Natural killer cell treated with Interleukin-12 subunit alpha and Interleukin-12 subunit beta and Interleukin-15 and Interleukin-18, amount 100 ng/mL, for 72 hours (primary cell): ENCODE data around the gene BRD4. TPM values are rescaled to one million over a fixed set of nuclear protein-coding genes. Genes with fewer than 3 reads are reported as not detected.
"Not testable (repeated sequence)": the region's sequence is repeated elsewhere in the genome, so short reads cannot be mapped to it uniquely, and the experiment has no call there.

Experiments used
- ATAC-seq, 2 donors: fragments of 150-1000 bp; cut with Tn5 transposase in 1 of 2; sonication (Bioruptor Pico), chemical (Tn5 transposase) in 1 of 2; 2 replicates each; pipeline ENCODE4 v1.10.0; 2021
- DNase-seq: peaks from one replicate; pipeline ENCODE4 v3.0.0; 2022; ENCODE audit warnings: low spot score
- H3K27ac Mint-ChIP-seq, 2 donors: 1 replicate in 1 of 2; 2 replicates in 1 of 2; pipeline ENCODE4 v1.8.0; 2022; ENCODE audit warnings: mixed read lengths in 2 of 2, mild to moderate bottlenecking in 1 of 2, moderate library complexity in 1 of 2
- H3K27me3 Mint-ChIP-seq, 2 donors: 1 replicate in 1 of 2; 2 replicates in 1 of 2; pipeline ENCODE4 v1.8.0; 2022; ENCODE audit warnings: mixed read lengths in 2 of 2
- H3K36me3 Mint-ChIP-seq: one replicate; pipeline ENCODE4 v1.8.0; 2022; ENCODE audit warnings: mixed read lengths
- H3K4me1 Mint-ChIP-seq, 2 donors: 1 replicate in 1 of 2; 2 replicates in 1 of 2; pipeline ENCODE4 v1.8.0; 2022; ENCODE audit warnings: low read depth in 2 of 2, mixed read lengths in 2 of 2, mild to moderate bottlenecking in 1 of 2
- H3K4me3 Mint-ChIP-seq: one replicate; pipeline ENCODE4 v1.8.0; 2022; ENCODE audit warnings: mixed read lengths
- H3K9me3 Mint-ChIP-seq: 2 replicates; pipeline ENCODE4 v1.8.0; 2022; ENCODE audit warnings: mixed read lengths
- total RNA-seq, 2 donors: library from RNA; stranded (reverse); gene quantifications; one replicate each; pipeline ENCODE4 v1.2.3, GENCODE V29; 2022

Gene BRD4
- total RNA-seq, 2 donors from 2014 or later, result 111 to 161 TPM

DNA sequence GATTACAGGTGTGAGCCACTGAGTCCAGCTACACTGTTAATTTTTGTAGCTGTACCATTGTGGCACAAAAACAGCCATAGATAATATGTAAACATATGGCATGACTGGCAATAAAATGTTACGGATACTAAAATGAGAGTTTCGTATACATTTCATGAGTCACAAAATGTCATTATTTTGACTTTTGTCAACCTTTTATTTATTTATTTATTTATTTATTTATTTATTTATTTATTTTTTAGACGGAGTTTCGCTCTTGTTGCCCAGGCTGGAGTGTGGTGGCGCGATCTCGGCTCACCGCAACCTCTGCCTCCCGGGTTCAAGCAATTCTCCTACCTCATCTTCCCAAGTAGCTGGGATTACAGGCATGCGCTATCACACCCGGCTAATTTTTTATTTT, 9.0 kb upstream of the BRD4 start:
- ATAC-seq, H3K27me3 Mint-ChIP-seq, H3K4me1 Mint-ChIP-seq, H3K36me3 Mint-ChIP-seq, H3K9me3 Mint-ChIP-seq, DNase-seq, H3K4me3 Mint-ChIP-seq, H3K27ac Mint-ChIP-seq: not testable (repeated sequence)

DNA sequence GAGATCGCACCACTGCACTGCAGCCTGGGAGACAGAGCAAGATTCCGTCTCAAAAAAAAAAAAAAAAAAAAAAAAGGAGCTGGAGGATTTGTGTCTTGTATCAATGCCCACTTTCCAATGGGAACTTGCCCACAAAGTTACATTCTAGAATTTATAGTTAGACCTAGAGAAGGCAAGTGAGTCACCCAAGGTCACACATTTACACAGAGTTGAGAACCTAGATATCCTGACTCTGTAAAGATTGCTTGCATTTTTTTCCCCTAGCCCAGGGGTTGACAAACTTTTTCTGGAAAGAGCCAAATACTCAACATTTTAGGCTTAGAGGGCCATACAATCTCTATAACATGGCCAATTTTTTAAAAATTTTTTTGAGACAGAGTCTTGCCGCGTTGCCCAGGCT, 7.7 kb upstream of the BRD4 start:
- no peaks in the 10 kb centered on the region for H3K36me3 Mint-ChIP-seq
- DNase-seq (no peak), ATAC-seq (no peak)
- H3K27me3 Mint-ChIP-seq, result no peaks in the 10 kb centered on the region
- no peaks in the 10 kb centered on the region for H3K9me3 Mint-ChIP-seq
- no peak overlapping the region for H3K27ac Mint-ChIP-seq
- no peak overlapping the region for H3K4me3 Mint-ChIP-seq
- peaks cover 0 to 4% of the 10 kb centered on the region in 2 donors for H3K4me1 Mint-ChIP-seq

DNA sequence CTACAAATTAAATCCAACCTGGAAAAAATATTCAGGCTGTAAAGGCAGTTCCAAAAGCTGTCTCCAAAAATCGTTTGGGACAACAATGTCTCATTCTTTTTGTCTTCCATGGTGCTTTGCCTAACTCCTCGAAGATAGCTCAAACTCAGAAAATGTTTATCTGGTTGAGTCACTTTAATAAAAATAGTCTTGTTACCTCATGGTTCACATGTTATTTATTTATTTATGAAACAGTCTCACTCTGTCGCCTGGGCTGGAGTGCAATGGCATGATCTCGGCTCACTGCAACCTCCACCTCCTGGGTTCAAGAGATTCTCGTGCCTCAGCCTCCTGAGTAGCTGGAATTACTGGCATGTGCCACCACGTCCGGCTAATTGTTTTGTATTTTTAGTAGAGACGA, 4.9 kb upstream of the BRD4 start:
- peaks cover 5 to 11% of the 10 kb centered on the region in 2 donors for H3K4me1 Mint-ChIP-seq
- no peak for DNase-seq
- no peaks in the 10 kb centered on the region for H3K9me3 Mint-ChIP-seq
- no peak overlapping the region for H3K27ac Mint-ChIP-seq
- H3K4me3 Mint-ChIP-seq, result no peak overlapping the region
- no peaks in the 10 kb centered on the region for H3K36me3 Mint-ChIP-seq
- no peak for ATAC-seq
- H3K27me3 Mint-ChIP-seq, result no peaks in the 10 kb centered on the region

DNA sequence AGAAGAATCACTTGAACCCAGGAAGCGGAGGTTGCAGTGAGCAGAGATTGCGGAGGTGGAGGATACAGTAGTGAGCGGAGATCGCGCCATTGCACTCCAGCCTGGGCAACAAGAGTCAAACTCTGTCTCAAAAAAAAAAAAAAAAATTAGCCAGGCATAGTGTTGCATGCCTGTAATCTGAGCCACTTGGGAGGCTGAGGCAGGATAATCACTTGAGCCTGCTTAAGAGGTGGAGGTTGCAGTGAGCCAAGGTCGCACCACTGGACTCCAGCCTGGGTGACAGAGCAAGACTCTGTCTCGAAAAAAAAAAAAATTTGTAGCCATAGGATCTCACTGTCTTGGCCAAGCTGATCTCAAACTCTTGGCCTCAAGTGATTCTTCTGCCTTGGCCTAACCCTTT, 3.7 kb upstream of the BRD4 start:
- H3K36me3 Mint-ChIP-seq, H3K9me3 Mint-ChIP-seq, DNase-seq, ATAC-seq, H3K27me3 Mint-ChIP-seq, H3K27ac Mint-ChIP-seq, H3K4me3 Mint-ChIP-seq: not testable (repeated sequence)
- H3K4me1 Mint-ChIP-seq, result peaks cover 7 to 13% of the 10 kb centered on the region in 2 donors

DNA sequence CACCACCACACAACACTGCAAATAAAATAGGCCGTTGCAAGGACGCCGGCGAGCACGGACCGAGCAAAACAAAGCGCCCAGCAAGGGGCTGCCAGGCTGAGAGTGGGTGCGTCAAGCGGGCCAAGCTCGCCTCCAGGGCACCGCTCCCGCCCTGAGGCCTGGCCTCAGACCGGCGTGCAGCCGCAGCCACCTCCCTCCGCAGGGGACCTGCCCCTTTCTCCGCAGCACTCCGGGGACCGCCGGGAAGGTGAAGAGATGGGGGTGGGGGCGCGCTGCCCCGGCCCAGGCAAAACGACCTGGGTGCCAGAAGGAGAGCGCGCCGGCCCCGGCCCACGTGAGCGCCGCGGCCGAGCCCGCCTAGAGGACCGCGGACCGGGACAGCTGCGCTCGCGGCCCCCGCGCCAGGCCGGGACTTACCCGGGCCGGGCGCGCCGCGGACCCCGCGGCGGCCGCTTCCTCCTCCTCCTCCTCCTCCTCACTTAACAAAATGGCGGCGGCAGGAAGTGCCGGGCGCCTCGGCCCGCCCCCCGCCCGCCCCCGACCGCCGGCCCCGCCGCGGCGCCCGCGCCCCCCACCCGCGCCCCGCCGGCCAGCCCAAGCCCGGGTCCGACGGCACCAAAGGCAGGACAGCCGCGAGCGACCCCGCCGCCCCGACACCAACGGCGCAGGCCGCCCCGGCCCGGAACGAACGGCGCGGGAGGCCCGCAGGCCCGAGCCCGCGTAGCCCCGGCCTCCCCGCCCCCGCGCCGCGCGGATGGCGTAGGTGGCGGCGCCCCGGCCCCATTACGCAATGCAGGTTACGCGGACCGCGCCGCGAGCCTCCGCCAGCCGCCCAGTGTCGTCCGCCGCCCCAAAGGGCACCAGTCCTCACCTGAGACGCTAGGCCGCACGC, 674 bp downstream of the BRD4 start:
- DNase-seq, result peak; percentile 86
- Mint-ChIP-seq H3K4me3 (peak overlapping the region; percentile 91), H3K27me3 (no peaks in the 10 kb centered on the region), H3K27ac (peak overlapping the region; percentile 88 to 90), H3K36me3 (peaks cover 6% of the 10 kb centered on the region), H3K4me1 (peaks cover 45 to 47% of the 10 kb centered on the region in 2 donors), H3K9me3 (no peaks in the 10 kb centered on the region)
- ATAC-seq, result peak; percentile 78 to 86

DNA sequence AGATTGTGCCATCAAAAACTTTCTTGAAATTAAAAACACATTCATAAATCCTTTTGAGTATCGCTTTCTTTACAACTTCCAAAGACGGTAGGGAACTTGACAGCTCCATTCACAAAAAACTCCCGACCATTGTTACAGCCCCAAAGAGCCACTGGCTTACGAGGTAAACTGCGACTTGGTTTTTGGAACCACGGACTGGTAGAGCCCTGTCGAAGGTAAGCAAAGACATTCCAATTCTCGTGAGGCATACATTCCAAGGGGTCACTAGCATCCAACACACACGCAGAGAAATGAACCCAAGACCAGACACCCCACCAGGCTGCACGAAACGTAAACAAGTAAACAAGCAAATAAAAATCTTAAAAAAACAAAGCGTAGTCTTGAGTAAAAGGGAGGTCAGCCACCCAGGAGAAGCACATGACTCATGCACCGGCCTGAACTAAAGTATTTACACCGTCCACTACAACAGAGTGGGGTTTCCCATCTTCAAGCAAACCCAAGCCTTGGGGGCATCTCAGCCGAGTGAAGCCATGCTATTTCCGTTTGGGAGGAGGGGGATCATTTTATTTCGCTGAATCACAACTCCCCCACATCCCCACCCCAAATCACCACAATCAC, 1.4 kb downstream of the BRD4 start:
- Mint-ChIP-seq H3K36me3 (peaks cover 6% of the 10 kb centered on the region), H3K27ac (peak overlapping the region; percentile 88 to 90), H3K4me3 (peak overlapping the region; percentile 91), H3K27me3 (no peaks in the 10 kb centered on the region), H3K4me1 (peaks cover 47 to 49% of the 10 kb centered on the region in 2 donors), H3K9me3 (no peaks in the 10 kb centered on the region)
- peak; percentile 51 to 55 for ATAC-seq
- DNase-seq, result peak; percentile 66

DNA sequence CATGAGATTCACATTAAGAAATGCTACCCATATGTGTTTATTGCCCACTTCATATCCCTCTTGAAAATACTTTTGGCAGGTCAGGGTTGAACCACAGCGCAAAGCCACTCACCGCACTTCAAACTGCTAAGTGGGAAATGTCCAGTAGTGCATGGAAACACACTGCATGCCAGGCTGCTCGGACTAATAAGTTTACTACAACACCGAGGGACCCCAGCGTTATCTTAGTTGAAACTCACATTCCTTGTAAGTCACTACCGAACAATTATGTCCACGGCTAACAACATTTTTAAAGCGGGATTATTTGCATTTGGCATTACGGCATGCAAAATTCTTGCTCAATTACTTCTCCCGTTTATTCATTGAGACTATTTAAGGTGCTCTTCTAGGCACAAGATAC, 4.0 kb downstream of the BRD4 start:
- Mint-ChIP-seq H3K4me1 (peaks cover 67 to 68% of the 10 kb centered on the region in 2 donors), H3K4me3 (no peak overlapping the region), H3K36me3 (peaks cover 6% of the 10 kb centered on the region), H3K9me3 (no peaks in the 10 kb centered on the region), H3K27me3 (no peaks in the 10 kb centered on the region), H3K27ac (no peak overlapping the region)
- ATAC-seq, result no peak
- DNase-seq, result no peak

DNA sequence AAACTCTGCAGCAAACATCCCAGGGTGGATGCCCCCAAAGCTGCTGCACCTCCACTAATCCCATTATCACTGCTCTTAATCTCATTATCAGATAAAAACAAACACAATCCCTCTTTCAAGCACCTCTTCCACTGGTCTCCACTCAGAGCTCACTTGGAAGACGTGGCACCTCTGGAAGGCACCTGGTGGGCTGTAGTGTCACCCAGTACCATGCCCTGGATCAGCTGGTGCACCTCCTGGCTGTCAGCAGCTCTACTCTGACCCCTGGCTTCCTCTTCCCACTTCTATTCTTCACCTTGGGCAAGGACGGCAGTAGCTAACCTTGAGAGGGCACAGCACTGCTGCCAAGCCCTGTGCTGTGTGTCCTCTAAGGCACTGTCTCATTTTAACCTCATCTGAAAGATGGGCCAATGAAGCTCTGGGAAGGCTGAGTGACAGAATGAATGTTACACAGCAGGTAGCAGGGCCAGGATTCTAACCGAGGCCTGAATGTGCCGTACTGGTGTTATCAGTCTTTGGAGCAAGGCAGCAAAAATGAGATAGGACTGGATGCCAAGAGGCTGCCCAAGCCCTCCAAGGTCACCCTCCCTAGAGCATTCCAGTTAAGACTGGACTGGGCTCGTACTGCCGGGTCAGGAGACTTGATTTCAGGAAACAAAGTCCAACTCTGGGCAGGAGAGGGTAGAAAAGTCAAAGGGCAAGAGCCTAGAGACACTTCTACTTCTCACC, 7.4 kb downstream of the BRD4 start:
- peak overlapping the region; percentile 48 to 84 for H3K27ac Mint-ChIP-seq
- DNase-seq (no peak), ATAC-seq (peak; percentile 13 to 33)
- H3K9me3 Mint-ChIP-seq, result no peaks in the 10 kb centered on the region
- H3K27me3 Mint-ChIP-seq, result no peaks in the 10 kb centered on the region
- peak overlapping the region; percentile 54 for H3K4me3 Mint-ChIP-seq
- H3K4me1 Mint-ChIP-seq, result peaks cover 76 to 77% of the 10 kb centered on the region in 2 donors
- no peaks in the 10 kb centered on the region for H3K36me3 Mint-ChIP-seq

DNA sequence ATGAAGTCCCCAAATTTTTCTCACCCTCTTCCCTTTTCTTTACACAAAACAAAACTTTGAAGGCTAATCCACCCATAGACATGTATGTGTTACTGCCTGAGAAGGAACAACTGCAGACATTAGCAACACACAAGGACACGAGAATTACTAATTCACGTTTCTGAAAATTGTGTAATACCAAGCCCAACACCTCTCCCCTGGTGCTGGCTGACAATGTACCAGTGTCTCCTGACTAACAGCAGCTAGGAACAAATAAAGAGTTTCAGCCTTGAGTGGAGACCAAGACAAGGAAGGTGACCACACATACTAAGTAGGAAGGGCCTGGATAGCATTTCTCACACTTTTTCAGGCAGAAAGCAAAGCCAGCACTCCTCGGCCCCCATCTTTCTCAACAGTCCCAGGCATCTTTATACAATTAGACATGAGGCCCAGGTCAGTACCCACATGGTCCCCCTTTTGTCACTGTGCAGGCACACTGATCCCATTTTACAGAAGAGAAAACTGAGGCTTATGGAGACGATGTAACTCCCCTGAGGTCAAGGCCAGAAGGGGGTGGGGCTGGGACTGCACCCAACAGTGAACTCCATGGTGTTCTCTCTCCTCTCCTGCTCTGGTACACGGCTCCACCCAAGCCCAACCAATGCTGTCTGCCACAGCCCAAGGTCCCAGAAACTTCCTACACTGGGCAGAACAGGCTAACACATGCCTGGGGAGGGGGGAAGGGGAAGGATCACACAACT, 8.7 kb downstream of the BRD4 start:
- Mint-ChIP-seq H3K27me3 (no peaks in the 10 kb centered on the region), H3K36me3 (no peaks in the 10 kb centered on the region), H3K27ac (peak overlapping the region; percentile 48 to 84), H3K4me3 (peak overlapping the region; percentile 43), H3K4me1 (peaks cover 68 to 74% of the 10 kb centered on the region in 2 donors), H3K9me3 (no peaks in the 10 kb centered on the region)
- peak; percentile 71 to 83 for ATAC-seq
- no peak for DNase-seq

DNA sequence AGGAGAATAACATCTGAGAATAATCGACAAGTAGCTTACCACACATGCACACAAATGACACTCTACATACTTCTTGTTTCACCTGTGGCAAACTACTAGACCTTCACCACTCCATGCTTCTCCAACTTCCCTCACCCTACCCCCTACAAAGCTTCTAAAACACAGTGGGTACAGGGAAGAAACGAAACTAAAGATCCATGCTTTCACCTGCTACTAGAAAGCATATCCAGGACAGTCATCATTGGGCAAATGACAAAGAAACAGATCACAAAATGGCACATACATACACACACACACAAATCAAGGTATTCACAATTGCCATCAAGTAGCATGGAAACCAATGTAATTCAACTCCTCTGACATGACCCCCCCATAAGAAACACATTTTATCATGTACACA, 10.6 kb downstream of the BRD4 start:
- peak overlapping the region in 1 of 2 donors; percentile 16 for H3K27ac Mint-ChIP-seq
- peak overlapping the region; percentile 16 for H3K4me3 Mint-ChIP-seq
- DNase-seq (no peak), ATAC-seq (no peak)
- H3K27me3 Mint-ChIP-seq, result no peaks in the 10 kb centered on the region
- H3K9me3 Mint-ChIP-seq, result no peaks in the 10 kb centered on the region
- no peaks in the 10 kb centered on the region for H3K36me3 Mint-ChIP-seq
- H3K4me1 Mint-ChIP-seq, result peaks cover 73 to 78% of the 10 kb centered on the region in 2 donors

DNA sequence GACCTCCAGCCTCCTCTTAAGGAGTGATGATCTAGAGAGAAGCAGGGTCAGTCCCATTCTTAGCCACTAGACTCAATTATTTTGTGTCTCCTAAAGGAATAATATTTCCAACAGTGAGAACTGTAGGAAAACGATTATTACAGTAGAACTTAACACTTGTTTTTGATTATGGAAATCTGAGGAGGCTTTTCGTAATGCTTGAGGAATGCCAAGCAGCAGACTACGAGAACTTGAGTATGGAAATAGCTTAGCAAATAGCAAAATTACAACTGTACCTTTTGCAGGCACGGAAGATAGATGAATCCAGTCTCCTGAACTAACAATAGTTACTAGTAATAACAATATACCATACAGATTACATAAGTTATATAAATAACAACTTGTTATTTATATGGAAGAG, 12.2 kb downstream of the BRD4 start:
- H3K27ac Mint-ChIP-seq, result peak overlapping the region in 1 of 2 donors; percentile 44
- DNase-seq, result no peak
- no peaks in the 10 kb centered on the region for H3K27me3 Mint-ChIP-seq

DNA sequence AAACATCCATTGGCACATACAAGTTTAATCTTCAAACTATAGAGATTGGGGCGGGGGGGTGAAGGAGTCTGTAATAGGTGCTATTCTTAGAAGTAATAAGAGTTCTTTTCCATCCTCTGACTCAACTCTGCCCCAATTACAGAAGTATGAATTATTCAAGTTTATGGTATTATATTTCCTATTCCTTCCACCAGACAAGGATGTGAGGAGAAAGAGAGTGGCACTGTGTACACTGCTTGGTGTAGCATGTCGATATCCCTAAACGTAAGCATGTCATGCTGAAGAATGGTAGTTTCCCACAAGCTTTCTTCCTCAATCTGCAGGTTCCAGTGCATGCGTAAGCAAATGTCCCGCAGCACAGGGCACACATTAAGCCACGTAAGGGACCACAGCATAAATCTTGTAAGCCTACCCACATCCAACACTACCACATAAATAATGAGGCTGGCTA, 14.1 kb downstream of the BRD4 start:
- H3K27me3 Mint-ChIP-seq, result no peaks in the 10 kb centered on the region
- peaks cover 70 to 71% of the 10 kb centered on the region in 2 donors for H3K4me1 Mint-ChIP-seq
- H3K27ac Mint-ChIP-seq, result peak overlapping the region; percentile 49 to 86
- DNase-seq, result no peak
- peak overlapping the region; percentile 38 for H3K4me3 Mint-ChIP-seq
- no peaks in the 10 kb centered on the region for H3K9me3 Mint-ChIP-seq
- no peaks in the 10 kb centered on the region for H3K36me3 Mint-ChIP-seq
- ATAC-seq, result no peak

More for the DNA sequence above, 12.2 kb downstream of the BRD4 start:
- Mint-ChIP-seq H3K4me1 (peaks cover 74 to 75% of the 10 kb centered on the region in 2 donors), H3K9me3 (no peaks in the 10 kb centered on the region), H3K4me3 (no peak overlapping the region), H3K36me3 (no peaks in the 10 kb centered on the region)
- no peak for ATAC-seq

DNA sequence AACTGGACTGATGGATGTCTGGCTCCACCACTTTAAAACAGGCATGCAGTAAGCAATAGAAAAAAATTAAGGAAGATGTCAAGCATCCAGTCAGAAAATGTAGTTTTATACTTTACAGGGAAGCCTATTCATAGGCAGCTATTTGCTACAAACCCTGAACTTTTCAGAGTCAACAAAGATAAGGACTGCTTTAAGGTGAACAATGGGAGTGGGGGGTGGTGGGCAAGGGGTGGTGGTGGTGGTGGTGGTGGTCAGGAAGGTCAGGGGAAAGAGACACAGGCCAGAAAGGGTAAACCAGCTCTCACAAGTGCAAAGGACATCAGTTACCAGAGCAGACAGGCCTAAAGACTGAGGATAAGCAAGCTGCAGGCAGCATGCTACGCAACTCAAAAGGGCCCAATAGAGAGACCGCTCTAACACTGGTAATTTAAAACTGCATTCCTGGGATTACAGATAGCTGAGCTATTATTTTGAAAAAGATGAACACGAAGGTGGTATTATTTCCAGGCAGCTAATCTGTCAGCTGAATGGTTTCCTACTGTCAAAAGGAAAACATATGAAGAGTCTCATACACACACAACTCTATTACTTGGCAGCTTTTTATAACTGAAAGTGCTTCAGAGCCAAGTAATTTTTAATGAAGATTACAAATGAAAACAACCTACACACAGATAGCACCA, 14.8 kb downstream of the BRD4 start:
- peak overlapping the region; percentile 49 to 86 for H3K27ac Mint-ChIP-seq

More for the DNA sequence above, 14.8 kb downstream of the BRD4 start:
- DNase-seq (no peak), ATAC-seq (no peak)
- no peaks in the 10 kb centered on the region for H3K36me3 Mint-ChIP-seq
- peak overlapping the region; percentile 38 for H3K4me3 Mint-ChIP-seq
- H3K9me3 Mint-ChIP-seq, result no peaks in the 10 kb centered on the region
- peaks cover 67 to 69% of the 10 kb centered on the region in 2 donors for H3K4me1 Mint-ChIP-seq
- H3K27me3 Mint-ChIP-seq, result no peaks in the 10 kb centered on the region
